Ishikawa (cell line): Measurements from ENCODE around the gene ARID1B.

ENCODE experiments used
- CEBPB ChIP-seq: IDR thresholded peaks from 2 replicates; pipeline ENCODE4 v1.6.1; 2012
- CREB1 ChIP-seq: IDR thresholded peaks from 2 replicates; pipeline ENCODE4 v1.6.1; 2012; ENCODE audit warnings: low read depth
- EGR1 ChIP-seq: IDR thresholded peaks from 2 replicates; pipeline ENCODE4 v1.6.1; 2012
- EP300 ChIP-seq: IDR thresholded peaks from 2 replicates; pipeline ENCODE4 v1.6.1; 2012; ENCODE audit warnings: borderline replicate concordance
- FOXM1 ChIP-seq: IDR thresholded peaks from 2 replicates; pipeline ENCODE4 v1.6.1; 2012; ENCODE audit warnings: low read depth, borderline replicate concordance
- NFIC ChIP-seq: IDR thresholded peaks from 2 replicates; pipeline ENCODE4 v1.6.1; 2012
- TAF1 ChIP-seq: IDR thresholded peaks from 2 replicates; pipeline ENCODE4 v1.6.1; 2012; ENCODE audit warnings: low read depth, mild to moderate bottlenecking
- TEAD4 ChIP-seq: IDR thresholded peaks from 2 replicates; pipeline ENCODE4 v1.6.1; 2012
- YY1 ChIP-seq: IDR thresholded peaks from 2 replicates; pipeline ENCODE4 v1.6.1; 2012; ENCODE audit warnings: low read depth
- ZBTB7A ChIP-seq: IDR thresholded peaks from 2 replicates; pipeline ENCODE4 v1.6.1; 2012; ENCODE audit warnings: low read depth
- TF ChIP-seq, protein P1 (sequence below): IDR thresholded peaks from 2 replicates; pipeline ENCODE4 v1.6.1; 2012; ENCODE audit warnings: low read depth, mild to moderate bottlenecking

DNA sequence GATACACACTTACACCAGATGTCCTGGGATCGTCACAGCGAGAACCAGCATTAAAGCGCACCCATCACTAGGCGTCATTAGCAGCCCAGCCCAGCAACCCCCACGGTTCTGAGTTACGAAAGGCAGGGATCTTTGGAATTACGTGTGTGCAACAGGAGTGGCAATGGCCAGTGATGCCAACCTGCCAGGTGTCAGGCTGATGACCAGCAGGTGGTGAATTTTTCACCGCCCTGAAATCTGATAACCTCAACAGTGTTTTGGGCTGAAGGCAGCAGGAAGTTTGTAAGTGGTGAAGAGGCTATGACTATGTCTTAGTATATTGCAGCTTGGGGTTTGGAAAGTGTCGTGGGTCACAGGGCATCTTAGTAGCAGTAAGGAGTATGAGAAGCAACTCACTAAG lies 380.1 kb downstream of the ARID1B start:
- TF ChIP-seq, protein P1, sequence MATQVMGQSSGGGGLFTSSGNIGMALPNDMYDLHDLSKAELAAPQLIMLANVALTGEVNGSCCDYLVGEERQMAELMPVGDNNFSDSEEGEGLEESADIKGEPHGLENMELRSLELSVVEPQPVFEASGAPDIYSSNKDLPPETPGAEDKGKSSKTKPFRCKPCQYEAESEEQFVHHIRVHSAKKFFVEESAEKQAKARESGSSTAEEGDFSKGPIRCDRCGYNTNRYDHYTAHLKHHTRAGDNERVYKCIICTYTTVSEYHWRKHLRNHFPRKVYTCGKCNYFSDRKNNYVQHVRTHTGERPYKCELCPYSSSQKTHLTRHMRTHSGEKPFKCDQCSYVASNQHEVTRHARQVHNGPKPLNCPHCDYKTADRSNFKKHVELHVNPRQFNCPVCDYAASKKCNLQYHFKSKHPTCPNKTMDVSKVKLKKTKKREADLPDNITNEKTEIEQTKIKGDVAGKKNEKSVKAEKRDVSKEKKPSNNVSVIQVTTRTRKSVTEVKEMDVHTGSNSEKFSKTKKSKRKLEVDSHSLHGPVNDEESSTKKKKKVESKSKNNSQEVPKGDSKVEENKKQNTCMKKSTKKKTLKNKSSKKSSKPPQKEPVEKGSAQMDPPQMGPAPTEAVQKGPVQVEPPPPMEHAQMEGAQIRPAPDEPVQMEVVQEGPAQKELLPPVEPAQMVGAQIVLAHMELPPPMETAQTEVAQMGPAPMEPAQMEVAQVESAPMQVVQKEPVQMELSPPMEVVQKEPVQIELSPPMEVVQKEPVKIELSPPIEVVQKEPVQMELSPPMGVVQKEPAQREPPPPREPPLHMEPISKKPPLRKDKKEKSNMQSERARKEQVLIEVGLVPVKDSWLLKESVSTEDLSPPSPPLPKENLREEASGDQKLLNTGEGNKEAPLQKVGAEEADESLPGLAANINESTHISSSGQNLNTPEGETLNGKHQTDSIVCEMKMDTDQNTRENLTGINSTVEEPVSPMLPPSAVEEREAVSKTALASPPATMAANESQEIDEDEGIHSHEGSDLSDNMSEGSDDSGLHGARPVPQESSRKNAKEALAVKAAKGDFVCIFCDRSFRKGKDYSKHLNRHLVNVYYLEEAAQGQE: no peak
- TF ChIP-seq EP300: no peak
- no peak for TF ChIP-seq FOXM1
- no peak for TF ChIP-seq YY1
- TF ChIP-seq TAF1: no peak
- no peak for TF ChIP-seq CREB1
- TF ChIP-seq NFIC: no peak
- no peak for TF ChIP-seq CEBPB
- no peak for TF ChIP-seq TEAD4
- no peak for TF ChIP-seq ZBTB7A
- no peak for TF ChIP-seq EGR1
